Activated CD4-positive, alpha-beta T cell treated with anti-CD3 and anti-CD28 coated beads, Interleukin-2, amount 50 U/mL, for 4 hours (primary cell): Measurements from ENCODE around the gene RAB8A.
A peak's percentile ranks its signal among the peaks of the same experiment; 100 is the strongest.
"Not testable (repeated sequence)": the region's sequence is repeated elsewhere in the genome, so short reads cannot be mapped to it uniquely, and the experiment has no call there.

Experiments
- DNase-seq, 2 experiments: peaks; one replicate each; pipeline ENCODE4 v3.0.0-alpha.2; 2020

The RAB8A gene

GRCh38 chr19:16143399-16144215 is 31.9 kb downstream of the RAB8A start, which contains the start of gene HSH2D:
Gene HSH2D (plus strand): TSS chr19:16143685. CDS start chr19:16148751, 5,066 bp downstream.
- DNase-seq: peak; percentile 77 to 78

- DNase-seq: no peak
These were observed 32.5 kb downstream of the RAB8A start for GRCh38 chr19:16144216-16144581.

GRCh38 chr19:16146112-16146511 is 34.4 kb downstream of the RAB8A start:
- no peak for DNase-seq

GRCh38 chr19:16148443-16149229 is 36.9 kb downstream of the RAB8A start:
- DNase-seq: no peak

DNA sequence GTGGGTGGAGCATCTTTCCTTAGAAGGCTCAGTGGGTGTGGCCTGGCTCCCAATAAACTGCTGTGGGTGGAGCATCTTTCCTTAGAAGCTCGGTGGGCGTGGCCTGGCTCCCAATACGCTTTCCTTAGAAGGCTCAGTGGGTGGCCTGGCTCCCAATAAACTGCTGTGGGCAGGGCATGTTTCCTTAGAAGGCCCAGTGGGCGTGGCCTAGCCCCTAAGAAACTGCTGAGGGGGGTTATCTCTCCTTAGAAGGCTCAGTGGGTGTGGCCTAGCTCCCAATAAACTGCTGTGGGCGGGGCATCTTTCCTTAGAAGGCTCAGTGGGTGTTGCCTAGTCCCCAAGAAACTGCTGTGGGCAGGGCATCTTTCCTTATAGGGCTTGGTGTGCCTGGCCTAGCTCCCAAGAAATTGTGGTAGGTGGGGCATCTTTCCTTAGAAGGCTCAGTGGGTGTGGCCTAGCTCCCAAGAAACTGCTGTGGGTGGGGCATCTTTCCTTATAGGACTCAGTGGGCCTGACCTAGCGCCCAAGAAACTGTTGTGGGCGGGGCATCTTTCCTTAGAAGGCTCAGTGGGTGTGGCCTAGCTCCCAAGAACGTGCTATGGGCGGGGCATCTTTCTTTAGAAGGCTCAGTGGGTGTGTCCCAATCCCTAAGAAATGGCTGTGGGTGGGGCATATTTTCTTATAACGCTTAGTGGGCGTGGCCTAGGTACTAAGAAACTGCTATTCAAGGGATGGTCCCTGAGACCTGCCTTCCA is 42.1 kb downstream of the RAB8A start:
- no peak for DNase-seq

GRCh38 chr19:16154557-16154956 is 42.9 kb downstream of the RAB8A start:
- DNase-seq: no peak

- DNase-seq: no peak
These were observed 43.4 kb downstream of the RAB8A start for GRCh38 chr19:16155128-16155527.

DNA sequence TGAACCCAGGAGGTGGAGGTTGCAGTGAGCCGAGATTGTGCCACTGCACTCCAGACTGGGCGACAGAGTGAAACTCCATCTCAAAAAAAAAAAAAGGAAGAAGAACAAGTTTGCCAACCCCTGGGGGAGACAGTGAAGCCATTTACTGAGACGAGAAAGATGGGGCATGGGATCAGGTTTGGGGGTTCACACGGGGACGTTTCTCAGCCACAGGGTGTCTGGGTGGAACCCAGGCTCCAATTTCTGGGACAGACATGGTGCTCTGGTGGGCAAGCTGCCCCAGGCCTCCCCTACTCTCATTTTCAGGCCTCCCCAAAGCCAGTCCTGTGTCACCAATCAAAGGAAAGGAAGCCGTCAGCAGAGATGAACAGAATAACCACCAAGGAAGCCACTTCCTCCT is 45.2 kb downstream of the RAB8A start:
- no peak for DNase-seq

DNA sequence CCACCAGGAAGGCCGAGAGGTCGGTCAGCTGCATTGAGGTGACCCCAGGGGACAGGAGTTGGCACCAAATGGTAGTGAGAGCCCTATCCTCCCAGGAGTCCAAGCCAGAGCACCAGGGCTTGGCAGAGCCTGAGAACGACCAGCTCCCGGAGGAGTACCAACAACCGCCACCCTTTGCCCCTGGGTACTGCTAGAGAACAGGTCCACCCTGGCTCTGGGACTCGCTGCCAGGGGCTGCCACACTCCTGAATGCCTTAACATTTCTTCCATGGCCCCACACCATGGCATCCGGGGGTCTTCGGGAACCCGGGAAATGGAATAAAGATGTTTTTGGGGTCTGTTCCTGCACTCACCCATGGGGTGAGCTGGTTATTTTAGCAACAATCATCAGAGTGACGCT is 45.9 kb downstream of the RAB8A start:
- DNase-seq: no peak

DNA sequence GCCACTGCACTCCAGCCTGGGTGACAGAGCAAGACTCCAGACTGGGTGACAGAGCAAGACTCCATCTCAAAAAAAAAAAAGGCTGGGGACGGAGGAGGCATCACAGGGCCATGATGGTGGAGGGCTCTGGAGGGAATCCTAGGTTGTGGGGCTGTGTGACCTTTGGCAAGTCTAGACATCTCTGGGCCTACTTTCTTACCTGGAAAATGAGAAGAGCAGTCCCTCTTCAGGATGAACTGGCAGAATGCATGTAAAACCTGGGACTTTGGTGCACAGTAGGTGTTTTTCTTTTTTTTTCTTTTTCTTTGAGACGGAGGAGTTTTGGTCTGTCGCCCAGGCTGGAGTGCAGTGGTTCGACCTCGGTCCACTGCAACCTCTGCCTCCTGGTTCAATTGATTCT is 48.0 kb downstream of the RAB8A start:
- no peak for DNase-seq

GRCh38 chr19:16160445-16160942 is 48.8 kb downstream of the RAB8A start:
- DNase-seq: no peak

- DNase-seq: no peak
These were observed 49.4 kb downstream of the RAB8A start for GRCh38 chr19:16160943-16161560.

DNA sequence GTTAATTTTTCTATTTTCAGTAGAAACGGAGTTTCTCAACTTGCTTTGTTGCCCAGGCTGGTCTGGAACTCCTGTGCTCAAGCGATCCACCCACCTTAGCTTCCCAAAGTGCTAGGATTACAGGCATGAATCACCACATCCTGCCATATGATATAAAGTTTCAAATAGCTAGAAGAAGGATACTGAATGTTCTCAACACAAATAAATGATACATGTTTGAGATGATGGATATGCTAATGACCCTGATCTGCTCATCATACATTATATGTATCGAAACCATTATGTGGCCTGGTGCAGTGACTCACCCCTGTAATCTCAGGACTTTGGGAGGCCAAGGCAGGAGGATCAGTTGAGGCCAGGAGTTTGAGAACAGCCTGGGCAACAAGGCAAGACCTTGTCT is 50.2 kb downstream of the RAB8A start:
- DNase-seq: no peak

GRCh38 chr19:16164222-16164890 is 52.7 kb downstream of the RAB8A start:
- no peak for DNase-seq

GRCh38 chr19:16166417-16166816 is 54.7 kb downstream of the RAB8A start:
- no peak for DNase-seq

GRCh38 chr19:16167055-16167454 is 55.4 kb downstream of the RAB8A start:
- no peak for DNase-seq

- DNase-seq: no peak
These were observed 56.9 kb downstream of the RAB8A start for GRCh38 chr19:16168465-16169081.

- no peak for DNase-seq
These were observed 58.4 kb downstream of the RAB8A start for GRCh38 chr19:16170134-16170533.

DNA sequence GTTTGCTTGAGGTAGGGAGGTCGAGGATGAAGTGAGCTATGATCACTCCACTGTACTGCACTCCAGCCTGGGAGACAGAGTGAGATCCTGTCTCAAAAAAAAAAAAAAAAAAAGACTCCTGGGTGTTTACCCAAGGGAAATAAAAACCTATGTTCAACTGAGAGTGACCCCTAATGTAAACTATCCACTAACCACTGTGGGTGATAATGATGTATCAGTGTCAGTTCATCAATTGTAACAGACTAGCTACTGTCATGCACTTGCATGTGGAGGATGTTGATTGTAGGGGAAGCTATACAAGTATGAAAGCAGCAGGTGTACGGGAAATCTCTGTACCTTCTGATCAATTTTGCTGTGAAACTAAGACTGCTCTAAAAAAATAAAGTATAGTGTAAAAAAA is 64.3 kb downstream of the RAB8A start:
- DNase-seq: no peak

- DNase-seq: not testable (repeated sequence)
These were observed 67.2 kb downstream of the RAB8A start for GRCh38 chr19:16178866-16179265.

DNA sequence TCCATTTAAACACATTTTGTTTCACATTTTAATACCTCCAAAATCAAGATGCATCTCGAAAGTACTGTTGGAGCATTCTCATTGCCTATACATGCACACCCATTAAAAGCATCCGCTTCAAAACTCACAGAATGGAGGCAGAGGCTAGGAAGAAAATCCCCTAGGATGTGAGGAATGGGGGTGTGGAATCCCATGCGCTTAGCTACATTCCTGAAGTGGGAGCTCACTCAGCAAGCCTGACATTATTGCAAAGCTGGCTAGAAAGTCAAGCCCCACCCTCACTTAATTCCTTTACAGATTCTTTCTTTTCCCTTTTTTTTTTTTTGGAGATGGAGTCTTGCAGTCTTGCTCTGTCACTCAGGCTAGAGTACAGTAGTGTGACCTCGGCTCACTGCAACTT is 68.9 kb downstream of the RAB8A start:
- DNase-seq: no peak
